Epithelial cell of proximal tubule (primary cell): ENCODE data around the gene EEA1. TPM values are rescaled to one million over a fixed set of nuclear protein-coding genes. Genes with fewer than 3 reads are reported as not detected.

Source experiments
- DNase-seq: peaks from one replicate; pipeline ENCODE4 v3.0.0-alpha.2; 2011; ENCODE audit warnings: low read depth
- H3K4me3 ChIP-seq: 2 replicates; pipeline ENCODE4 v1.5.1; 2011; ENCODE audit warnings: low read depth, mild to moderate bottlenecking, low read length
- total RNA-seq: library from RNA; depleted of rRNA; stranded (reverse); fragments of >200 nt; gene quantifications from 2 replicates; pipeline ENCODE4 v1.2.3, GENCODE V29; 2015
- TF ChIP-seq, protein P1 (sequence below): conservative IDR thresholded peaks from 2 replicates; pipeline ENCODE4 v1.5.1; 2012; ENCODE audit warnings: low read depth, mild to moderate bottlenecking, low read length

EEA1 gene
- total RNA-seq, 1 donor from 2014 or later, result 6.6 TPM

DNA sequence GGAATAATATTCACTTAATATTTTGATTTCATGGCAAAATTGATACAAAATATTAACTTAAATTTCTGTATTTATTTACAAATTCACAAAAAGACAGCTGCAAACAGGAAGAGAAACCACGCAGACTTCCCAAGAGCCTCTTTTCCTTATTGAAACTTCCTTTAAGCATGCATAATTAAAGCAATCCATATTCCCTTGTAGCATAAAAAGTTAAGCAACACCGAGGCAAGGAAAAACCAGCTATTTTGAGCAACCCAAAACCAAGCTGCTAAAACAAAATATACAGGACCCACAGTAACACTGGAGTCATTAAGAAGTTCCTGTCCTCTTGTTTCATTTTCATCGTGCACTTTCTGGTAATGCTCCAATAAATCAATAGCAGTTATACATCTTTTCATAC is 58.0 kb downstream of the EEA1 start:
- TF ChIP-seq, protein P1, sequence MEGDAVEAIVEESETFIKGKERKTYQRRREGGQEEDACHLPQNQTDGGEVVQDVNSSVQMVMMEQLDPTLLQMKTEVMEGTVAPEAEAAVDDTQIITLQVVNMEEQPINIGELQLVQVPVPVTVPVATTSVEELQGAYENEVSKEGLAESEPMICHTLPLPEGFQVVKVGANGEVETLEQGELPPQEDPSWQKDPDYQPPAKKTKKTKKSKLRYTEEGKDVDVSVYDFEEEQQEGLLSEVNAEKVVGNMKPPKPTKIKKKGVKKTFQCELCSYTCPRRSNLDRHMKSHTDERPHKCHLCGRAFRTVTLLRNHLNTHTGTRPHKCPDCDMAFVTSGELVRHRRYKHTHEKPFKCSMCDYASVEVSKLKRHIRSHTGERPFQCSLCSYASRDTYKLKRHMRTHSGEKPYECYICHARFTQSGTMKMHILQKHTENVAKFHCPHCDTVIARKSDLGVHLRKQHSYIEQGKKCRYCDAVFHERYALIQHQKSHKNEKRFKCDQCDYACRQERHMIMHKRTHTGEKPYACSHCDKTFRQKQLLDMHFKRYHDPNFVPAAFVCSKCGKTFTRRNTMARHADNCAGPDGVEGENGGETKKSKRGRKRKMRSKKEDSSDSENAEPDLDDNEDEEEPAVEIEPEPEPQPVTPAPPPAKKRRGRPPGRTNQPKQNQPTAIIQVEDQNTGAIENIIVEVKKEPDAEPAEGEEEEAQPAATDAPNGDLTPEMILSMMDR, result no peak
- H3K4me3 ChIP-seq, result no peak overlapping the region
- no peak for DNase-seq

DNA sequence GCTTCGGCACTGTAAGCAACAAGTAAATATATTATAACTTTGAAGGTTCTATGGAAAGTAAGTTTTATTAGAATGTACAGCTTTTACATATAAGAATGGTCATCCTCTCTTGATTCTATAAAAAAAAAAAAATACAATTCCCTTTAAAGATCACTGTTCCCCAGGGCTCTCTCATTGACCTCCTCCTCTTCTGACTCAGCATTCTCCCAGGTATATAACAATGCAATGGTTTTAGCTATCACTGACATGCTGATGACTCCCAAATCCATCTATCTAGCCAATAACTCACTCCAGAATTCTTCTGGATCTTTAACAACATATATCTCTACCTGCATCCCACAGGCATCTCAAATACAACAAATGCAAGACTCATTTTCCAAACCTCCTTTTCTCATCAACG is 62.7 kb downstream of the EEA1 start:
- TF ChIP-seq, protein P1, result no peak
- no peak for DNase-seq
- H3K4me3 ChIP-seq, result no peak overlapping the region

GRCh38 chr12:92863251-92863650 is 65.8 kb downstream of the EEA1 start:
- no peak overlapping the region for H3K4me3 ChIP-seq
- DNase-seq, result no peak
- TF ChIP-seq, protein P1, result no peak

DNA sequence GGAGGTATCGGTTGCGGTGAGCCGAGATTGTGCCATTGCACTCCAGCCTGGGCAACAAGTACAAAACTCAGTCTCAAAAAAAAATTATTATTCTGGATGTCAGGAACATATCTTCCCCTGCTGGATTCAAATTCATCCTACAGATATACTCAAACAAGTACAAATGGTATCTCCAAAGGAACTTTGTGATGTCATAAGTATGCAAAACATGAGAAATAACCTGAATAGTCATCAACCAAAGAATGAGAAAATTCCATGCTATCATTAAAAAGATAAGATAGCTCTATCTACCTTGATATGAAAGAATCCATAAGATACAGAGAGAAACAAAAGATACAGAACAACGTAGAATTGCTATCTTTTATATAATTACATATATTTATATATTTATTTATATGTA is 67.7 kb downstream of the EEA1 start:
- no peak for DNase-seq
- TF ChIP-seq, protein P1, result no peak
- H3K4me3 ChIP-seq, result no peak overlapping the region

- no peak overlapping the region for H3K4me3 ChIP-seq
- TF ChIP-seq, protein P1, result no peak
- DNase-seq, result no peak
These were observed 68.6 kb downstream of the EEA1 start for GRCh38 chr12:92860521-92860920.

DNA sequence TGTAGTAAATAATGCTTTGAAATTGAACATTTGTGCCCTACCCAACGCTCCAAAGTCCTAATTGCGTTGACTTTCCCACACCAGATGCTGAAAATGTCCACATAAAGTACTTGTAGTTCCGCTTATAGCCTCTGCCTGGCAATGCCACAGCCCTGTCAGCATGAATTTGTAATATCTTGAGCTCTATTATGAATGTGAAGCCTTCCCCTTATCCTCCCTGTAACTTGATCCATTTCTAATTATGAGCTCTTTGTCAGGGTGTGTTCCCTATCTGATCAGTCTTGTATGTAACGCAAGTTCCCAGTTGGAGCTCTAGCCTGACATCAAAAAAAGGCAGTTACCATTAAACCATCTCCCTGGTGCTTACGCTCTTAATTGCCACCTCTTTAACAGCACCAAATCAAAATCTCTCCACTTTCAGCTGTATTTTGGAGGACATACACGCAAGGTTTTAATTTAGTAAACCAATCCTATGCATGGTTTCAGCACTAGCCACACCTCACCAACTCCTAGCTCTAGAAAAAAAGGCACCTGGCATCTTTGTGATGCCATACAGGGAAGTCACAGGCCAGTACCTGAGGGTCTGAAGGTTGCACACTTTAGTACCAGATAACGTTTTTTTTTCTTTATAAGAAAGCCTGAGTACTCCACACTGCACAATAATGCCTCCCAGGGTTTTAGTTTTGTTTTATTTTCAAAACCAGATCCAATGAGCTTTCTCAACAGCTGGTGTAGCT is 69.3 kb downstream of the EEA1 start:
- no peak for DNase-seq
- TF ChIP-seq, protein P1, result no peak
- H3K4me3 ChIP-seq, result no peak overlapping the region

- H3K4me3 ChIP-seq, result no peak overlapping the region
- TF ChIP-seq, protein P1, result no peak
- no peak for DNase-seq
These were observed 71.3 kb downstream of the EEA1 start for GRCh38 chr12:92857818-92858217.
